Naive thymus-derived CD4-positive, alpha-beta T cell (primary cell): ENCODE results near the gene UBE2QL1. TPM values are rescaled to one million over a fixed set of nuclear protein-coding genes. Genes with fewer than 3 reads are reported as not detected.
A peak's percentile ranks its signal among the peaks of the same experiment; 100 is the strongest.

Source experiments
- ATAC-seq: fragments of 150-1000 bp; cut with Tn5 transposase; 2 replicates; pipeline ENCODE4 v1.10.0; 2021; ENCODE audit warnings: mild to moderate bottlenecking, moderate library complexity
- CTCF ChIA-PET: fragments of 350-600 bp; sonication (Branson Sonifier 250); formaldehyde crosslinking; loops from one replicate; lab custom pipeline; 2021; ENCODE audit warnings: antibody characterized with exemption; lab: Charles Lee
- POLR2A ChIA-PET: fragments of 350-600 bp; sonication (Branson Sonifier 250); formaldehyde crosslinking; loops from one replicate; lab custom pipeline; 2021; ENCODE audit warnings: antibody characterized with exemption, inconsistent platforms; lab: Charles Lee
- DNase-seq, 9 donors: peaks; one replicate each; pipeline versions ENCODE4 v3.0.0 to v3.0.0-alpha.2; 2020 to 2022; ENCODE audit warnings: mixed read lengths in 1 of 9
- H3K27ac ChIP-seq: one replicate; pipeline ENCODE4 v1.7.0; 2013; ENCODE audit warnings: mild to moderate bottlenecking, low read depth, low read length, moderate library complexity
- H3K27me3 ChIP-seq, 2 donors: one replicate each; pipeline ENCODE4 v1.7.0; 2013; ENCODE audit warnings: low read length in 2 of 2, mild to moderate bottlenecking in 2 of 2, moderate library complexity in 2 of 2; ENCODE audit not compliant: control insufficient read depth in 2 of 2, insufficient read depth in 2 of 2
- H3K36me3 ChIP-seq, 3 experiments: 1 replicate in 2 of 3; 2 replicates in 1 of 3; pipeline ENCODE4 v1.7.0; 2013; ENCODE audit warnings: low read length in 3 of 3, mild to moderate bottlenecking in 3 of 3, moderate library complexity in 1 of 3; ENCODE audit not compliant: insufficient read depth in 3 of 3, control insufficient read depth in 2 of 3
- H3K4me1 ChIP-seq, 2 donors: one replicate each; pipeline ENCODE4 v1.7.0; 2013; ENCODE audit warnings: low read length in 2 of 2, mild to moderate bottlenecking in 2 of 2, moderate library complexity in 1 of 2; ENCODE audit not compliant: control insufficient read depth in 2 of 2, insufficient read depth in 2 of 2
- H3K4me3 ChIP-seq: 2 replicates; pipeline ENCODE4 v1.7.0; 2013; ENCODE audit warnings: mild to moderate bottlenecking, low read length
- H3K9me3 ChIP-seq, 3 experiments: 1 replicate in 2 of 3; 2 replicates in 1 of 3; pipeline ENCODE4 v1.7.0; 2013; ENCODE audit warnings: low read length in 3 of 3; ENCODE audit not compliant: control insufficient read depth in 2 of 3
- H3K27ac Mint-ChIP-seq, 9 donors: one replicate each; pipeline ENCODE4 v1.8.0; 2020 to 2022; ENCODE audit warnings: mixed read lengths in 9 of 9, mild to moderate bottlenecking in 8 of 9, moderate library complexity in 5 of 9, inconsistent platforms in 2 of 9
- H3K27me3 Mint-ChIP-seq, 5 donors: one replicate each; pipeline ENCODE4 v1.8.0; 2021 to 2022; ENCODE audit warnings: mixed read lengths in 5 of 5, mild to moderate bottlenecking in 1 of 5
- H3K36me3 Mint-ChIP-seq, 5 donors: one replicate each; pipeline ENCODE4 v1.8.0; 2020 to 2022; ENCODE audit warnings: mixed read lengths in 5 of 5, mild to moderate bottlenecking in 3 of 5, inconsistent platforms in 1 of 5
- H3K4me1 Mint-ChIP-seq, 7 donors: one replicate each; pipeline ENCODE4 v1.8.0; 2020 to 2022; ENCODE audit warnings: mixed read lengths in 7 of 7, mild to moderate bottlenecking in 3 of 7, inconsistent platforms in 1 of 7
- H3K4me3 Mint-ChIP-seq, 10 donors: one replicate each; pipeline ENCODE4 v1.8.0; 2020 to 2022; ENCODE audit warnings: mild to moderate bottlenecking in 10 of 10, mixed read lengths in 10 of 10, moderate library complexity in 6 of 10, inconsistent platforms in 2 of 10
- H3K9me3 Mint-ChIP-seq, 11 donors: one replicate each; pipeline ENCODE4 v1.8.0; 2020 to 2022; ENCODE audit warnings: mixed read lengths in 11 of 11, mild to moderate bottlenecking in 4 of 11, inconsistent platforms in 1 of 11, moderate library complexity in 1 of 11
- intact Hi-C, 2 donors: fragments of 100-400 bp; cut with micrococcal nuclease; formaldehyde crosslinking; loops; one replicate each; pipeline ENCODE4 v1.15.1; 2023
- polyA plus RNA-seq, 2 donors: library from polyadenylated mRNA; unstranded; fragments of 300-500 nt; fragmentation: Illumina TruSeq; gene quantifications; one replicate each; pipeline ENCODE4 v1.2.3, GENCODE V29; 2021
- total RNA-seq, 6 experiments: library from RNA in 5 of 6; stranded (reverse) in 5 of 6; gene quantifications; 1 replicate in 5 of 6; 2 replicates in 1 of 6; pipeline ENCODE4 v1.2.3 and lab custom pipeline; 2021 to 2026

UBE2QL1 gene
- total and polyA plus RNA-seq, 7 experiments from 2014 or later, result 0.21 to 0.44 TPM; not detected in 5

GRCh38 chr5:6491196-6491918, 42.7 kb downstream of the UBE2QL1 start:
- no peaks in the 10 kb centered on the region for H3K4me1 ChIP-seq
- Mint-ChIP-seq H3K9me3 (no peaks in the 10 kb centered on the region), H3K27ac (no peak overlapping the region), H3K36me3 (no peaks in the 10 kb centered on the region), H3K27me3 (peaks cover 0 to 19% (median 9%) of the 10 kb centered on the region in 5 donors), H3K4me3 (no peak overlapping the region), H3K4me1 (peaks cover 0 to 35% (median 5%) of the 10 kb centered on the region in 7 donors)
- CTCF ChIA-PET, result no interaction called here
- no peaks in the 10 kb centered on the region for H3K36me3 ChIP-seq
- no peak overlapping the region for H3K27ac ChIP-seq
- ATAC-seq, result no peak
- DNase-seq, result no peak
- POLR2A ChIA-PET, result no interaction called here
- no peaks in the 10 kb centered on the region for H3K27me3 ChIP-seq
- intact Hi-C loops, result no loop called here
- H3K9me3 ChIP-seq, result no peaks in the 10 kb centered on the region
- H3K4me3 ChIP-seq, result no peak overlapping the region

DNA sequence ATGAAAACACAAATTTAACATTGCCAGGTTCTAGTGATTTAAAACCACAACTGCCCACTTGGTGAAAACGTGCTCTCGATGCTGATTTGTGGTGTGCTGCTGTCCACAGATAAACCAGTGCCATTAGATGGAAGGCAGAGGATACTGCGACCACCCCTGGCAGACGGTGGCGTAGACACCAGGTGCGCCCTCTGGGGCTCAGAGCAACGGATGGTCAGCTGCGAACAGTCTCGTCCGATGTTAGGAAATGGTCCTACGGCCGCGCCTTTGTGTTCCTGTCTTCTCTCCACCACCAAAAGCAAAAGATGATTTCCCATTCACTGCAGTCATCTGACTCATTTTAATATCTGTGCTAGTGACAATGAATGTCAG, 43.2 kb downstream of the UBE2QL1 start:
- CTCF ChIA-PET, result no interaction called here
- no peaks in the 10 kb centered on the region for H3K27me3 ChIP-seq
- no peaks in the 10 kb centered on the region for H3K9me3 ChIP-seq
- no peaks in the 10 kb centered on the region for H3K9me3 Mint-ChIP-seq
- intact Hi-C loops, result no loop called here
- H3K27me3 Mint-ChIP-seq, result peaks cover 0 to 17% (median 9%) of the 10 kb centered on the region in 5 donors
- no peaks in the 10 kb centered on the region for H3K36me3 ChIP-seq
- no peak overlapping the region for H3K4me3 ChIP-seq
- ATAC-seq (no peak), DNase-seq (no peak)
- peaks cover 0 to 39% (median 2%) of the 10 kb centered on the region in 7 donors for H3K4me1 Mint-ChIP-seq
- no peaks in the 10 kb centered on the region for H3K36me3 Mint-ChIP-seq
- peak overlapping the region in 1 of 9 donors; percentile 11 for H3K27ac Mint-ChIP-seq
- H3K4me1 ChIP-seq, result no peaks in the 10 kb centered on the region
- no peak overlapping the region for H3K27ac ChIP-seq
- peak overlapping the region in 1 of 10 donors; percentile 10 for H3K4me3 Mint-ChIP-seq
- POLR2A ChIA-PET, result no interaction called here

GRCh38 chr5:6492934-6493333, 44.3 kb downstream of the UBE2QL1 start:
- Histone ChIP-seq H3K4me3 (no peak overlapping the region), H3K36me3 (no peaks in the 10 kb centered on the region), H3K4me1 (no peaks in the 10 kb centered on the region), H3K27me3 (no peaks in the 10 kb centered on the region), H3K27ac (no peak overlapping the region), H3K9me3 (no peaks in the 10 kb centered on the region)
- DNase-seq (no peak), ATAC-seq (no peak)
- Mint-ChIP-seq H3K4me1 (peaks cover 0 to 47% (median 0%) of the 10 kb centered on the region in 7 donors), H3K27me3 (peaks cover 0 to 17% (median 8%) of the 10 kb centered on the region in 5 donors), H3K4me3 (peak overlapping the region in 1 of 10 donors; percentile 50), H3K9me3 (no peaks in the 10 kb centered on the region), H3K36me3 (no peaks in the 10 kb centered on the region), H3K27ac (peak overlapping the region in 1 of 9 donors; percentile 55)
- ChIA-PET POLR2A (no interaction called here), CTCF (no interaction called here)
- intact Hi-C loops, result no loop called here

GRCh38 chr5:6493681-6494454, 45.2 kb downstream of the UBE2QL1 start:
- no peak overlapping the region for H3K4me3 ChIP-seq
- ChIA-PET POLR2A (no interaction called here), CTCF (no interaction called here)
- no peak for ATAC-seq
- no peak overlapping the region for H3K4me3 Mint-ChIP-seq
- H3K9me3 Mint-ChIP-seq, result no peaks in the 10 kb centered on the region
- H3K4me1 ChIP-seq, result no peaks in the 10 kb centered on the region
- intact Hi-C loops, result no loop called here
- no peak for DNase-seq
- H3K27me3 Mint-ChIP-seq, result peaks cover 0 to 17% (median 6%) of the 10 kb centered on the region in 5 donors
- no peak overlapping the region for H3K27ac Mint-ChIP-seq
- H3K9me3 ChIP-seq, result no peaks in the 10 kb centered on the region
- H3K27ac ChIP-seq, result no peak overlapping the region
- H3K4me1 Mint-ChIP-seq, result peaks cover 0 to 46% (median 0%) of the 10 kb centered on the region in 7 donors
- H3K27me3 ChIP-seq, result no peaks in the 10 kb centered on the region
- no peaks in the 10 kb centered on the region for H3K36me3 ChIP-seq
- no peaks in the 10 kb centered on the region for H3K36me3 Mint-ChIP-seq

DNA sequence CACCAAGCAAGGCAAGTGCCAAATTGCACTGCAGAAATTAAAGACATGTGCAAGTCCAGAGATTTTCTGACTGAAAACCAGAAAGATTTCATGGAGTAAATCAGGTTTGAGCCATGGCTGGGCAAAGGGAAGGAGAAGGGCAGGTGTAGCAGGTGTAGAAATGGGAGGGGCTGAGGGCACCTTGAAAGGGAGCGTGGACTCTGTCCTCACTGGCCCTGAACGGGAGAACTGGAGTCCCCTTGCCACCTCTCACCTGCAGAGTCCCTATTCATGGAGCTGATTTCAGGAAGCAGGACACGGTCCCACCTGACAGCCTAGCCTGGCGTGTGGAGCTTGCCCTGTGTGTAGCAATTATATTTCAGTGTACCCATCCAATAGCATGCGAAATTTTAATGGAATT, 46.3 kb downstream of the UBE2QL1 start:
- no peak for ATAC-seq
- Histone ChIP-seq H3K36me3 (no peaks in the 10 kb centered on the region), H3K4me1 (no peaks in the 10 kb centered on the region), H3K4me3 (no peak overlapping the region), H3K9me3 (no peaks in the 10 kb centered on the region), H3K27me3 (no peaks in the 10 kb centered on the region), H3K27ac (no peak overlapping the region)
- Mint-ChIP-seq H3K27me3 (peaks cover 0 to 17% (median 6%) of the 10 kb centered on the region in 5 donors), H3K4me1 (peaks cover 0 to 46% (median 0%) of the 10 kb centered on the region in 7 donors), H3K27ac (no peak overlapping the region), H3K36me3 (no peaks in the 10 kb centered on the region), H3K4me3 (no peak overlapping the region), H3K9me3 (no peaks in the 10 kb centered on the region)
- intact Hi-C loops, result no loop called here
- DNase-seq, result no peak
- CTCF ChIA-PET, result no interaction called here
- POLR2A ChIA-PET, result no interaction called here

- POLR2A ChIA-PET, result no interaction called here
- intact Hi-C loops, result no loop called here
- ATAC-seq (no peak), DNase-seq (no peak)
- no peaks in the 10 kb centered on the region for H3K36me3 ChIP-seq
- H3K27me3 ChIP-seq, result no peaks in the 10 kb centered on the region
- CTCF ChIA-PET, result no interaction called here
- H3K27ac ChIP-seq, result no peak overlapping the region
- Mint-ChIP-seq H3K27ac (peak overlapping the region in 1 of 9 donors; percentile 43), H3K9me3 (no peaks in the 10 kb centered on the region), H3K36me3 (no peaks in the 10 kb centered on the region), H3K4me3 (no peak overlapping the region), H3K4me1 (peaks cover 0 to 46% (median 0%) of the 10 kb centered on the region in 7 donors), H3K27me3 (peaks cover 0 to 17% (median 6%) of the 10 kb centered on the region in 5 donors)
- no peaks in the 10 kb centered on the region for H3K9me3 ChIP-seq
- H3K4me1 ChIP-seq, result no peaks in the 10 kb centered on the region
- no peak overlapping the region for H3K4me3 ChIP-seq
Observed at GRCh38 chr5:6495433-6496206, 47.0 kb downstream of the UBE2QL1 start.
